ENCODE data around the gene TTC21A. TPM values are rescaled to one million over a fixed set of nuclear protein-coding genes. Genes with fewer than 3 reads are reported as not detected.

Gene TTC21A
- total RNA-seq, 1 experiment from 2014 or later, result 7.7 TPM

DNA sequence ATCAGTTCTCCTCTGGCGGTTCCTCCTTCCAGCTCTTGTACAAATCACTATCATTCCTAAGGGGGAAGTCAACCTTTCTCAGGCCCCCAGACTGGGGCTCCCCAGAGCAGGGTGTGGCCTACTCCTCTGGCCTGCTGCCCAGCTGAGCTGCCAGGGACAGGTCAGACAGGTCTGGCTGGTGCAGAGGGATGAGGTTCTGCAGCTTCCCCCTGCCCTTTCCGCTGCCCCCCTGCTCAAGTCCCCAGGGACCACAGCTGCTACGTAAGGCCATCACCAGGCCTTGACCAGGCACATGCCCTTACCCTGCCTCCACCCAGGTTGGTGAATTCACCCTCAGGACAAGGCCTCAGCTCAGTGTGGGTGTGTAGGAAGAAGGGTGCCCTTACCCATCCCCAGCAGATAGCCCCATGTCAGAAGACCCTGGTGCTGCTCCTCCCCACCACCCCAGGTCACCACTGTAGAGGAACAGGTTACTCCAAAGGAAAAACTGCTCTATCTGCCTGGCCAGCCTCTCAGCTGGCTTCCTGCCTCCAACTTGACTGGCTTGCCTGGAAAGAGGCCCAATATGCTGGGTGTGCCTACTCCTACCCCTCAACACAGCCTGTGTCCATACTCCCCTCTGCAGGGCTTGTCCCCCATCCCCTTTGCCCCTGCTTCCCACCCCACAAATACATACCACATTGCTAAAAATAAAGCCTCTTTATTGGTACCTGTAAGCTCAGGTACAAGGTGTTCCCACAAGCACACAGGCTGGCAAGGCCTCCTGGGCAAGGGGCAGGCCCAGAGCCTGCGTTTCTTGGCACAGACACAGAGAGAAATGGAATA lies 33.9 kb downstream of the TTC21A start:
- POLR2A ChIA-PET, result no interaction called here
- no peak for DNase-seq (ENCODE audit: low read depth, low spot score)
- Histone ChIP-seq H3K27ac (ENCODE audit: low read length) (no peak overlapping the region), H3K4me1 (ENCODE audit: control insufficient read depth, insufficient read depth, low read length) (peaks cover 2% of the 10 kb centered on the region; the same call in 1 of the 2 replicates), H3K36me3 (ENCODE audit: control insufficient read depth, insufficient read depth, low read length) (no peaks in the 10 kb centered on the region; the same call in 1 of the 2 replicates), H3K27me3 (ENCODE audit: control insufficient read depth, insufficient read depth, low read length) (no peaks in the 10 kb centered on the region), H3K9me3 (ENCODE audit: control insufficient read depth, insufficient read depth, low read depth, low read length) (no peaks in the 10 kb centered on the region), H3K4me3 (ENCODE audit: low read depth in 2 of 2, low read length in 2 of 2) (no peak overlapping the region)
- no peak for ATAC-seq
- BruUV-seq (replicated peaks), result no TSS peak
- CTCF ChIA-PET, result interaction anchor here (0.6 kb wide), 1 partner anchor 138 kb away, joined by 3 read pairs; the partner anchor contains the start of gene CX3CR1
- intact Hi-C loops (cut with micrococcal nuclease; ENCODE audit: unreplicated experiment), result no loop called here
- TF ChIP-seq TCF7L2 (IDR thresholded peaks at IDR 0.05; ENCODE audit: low read depth, low read length) (no peak), SIN3A (IDR thresholded peaks at IDR 0.05; ENCODE audit: borderline replicate concordance, insufficient read depth, low read depth, low read length) (no peak), POLR2AphosphoS5 (IDR thresholded peaks at IDR 0.05; ENCODE audit: low read depth, low read length) (no peak)
- TF ChIP-seq, protein P1, sequence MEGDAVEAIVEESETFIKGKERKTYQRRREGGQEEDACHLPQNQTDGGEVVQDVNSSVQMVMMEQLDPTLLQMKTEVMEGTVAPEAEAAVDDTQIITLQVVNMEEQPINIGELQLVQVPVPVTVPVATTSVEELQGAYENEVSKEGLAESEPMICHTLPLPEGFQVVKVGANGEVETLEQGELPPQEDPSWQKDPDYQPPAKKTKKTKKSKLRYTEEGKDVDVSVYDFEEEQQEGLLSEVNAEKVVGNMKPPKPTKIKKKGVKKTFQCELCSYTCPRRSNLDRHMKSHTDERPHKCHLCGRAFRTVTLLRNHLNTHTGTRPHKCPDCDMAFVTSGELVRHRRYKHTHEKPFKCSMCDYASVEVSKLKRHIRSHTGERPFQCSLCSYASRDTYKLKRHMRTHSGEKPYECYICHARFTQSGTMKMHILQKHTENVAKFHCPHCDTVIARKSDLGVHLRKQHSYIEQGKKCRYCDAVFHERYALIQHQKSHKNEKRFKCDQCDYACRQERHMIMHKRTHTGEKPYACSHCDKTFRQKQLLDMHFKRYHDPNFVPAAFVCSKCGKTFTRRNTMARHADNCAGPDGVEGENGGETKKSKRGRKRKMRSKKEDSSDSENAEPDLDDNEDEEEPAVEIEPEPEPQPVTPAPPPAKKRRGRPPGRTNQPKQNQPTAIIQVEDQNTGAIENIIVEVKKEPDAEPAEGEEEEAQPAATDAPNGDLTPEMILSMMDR (IDR thresholded peaks at IDR 0.05), result no peak
- TF ChIP-seq, protein P2, sequence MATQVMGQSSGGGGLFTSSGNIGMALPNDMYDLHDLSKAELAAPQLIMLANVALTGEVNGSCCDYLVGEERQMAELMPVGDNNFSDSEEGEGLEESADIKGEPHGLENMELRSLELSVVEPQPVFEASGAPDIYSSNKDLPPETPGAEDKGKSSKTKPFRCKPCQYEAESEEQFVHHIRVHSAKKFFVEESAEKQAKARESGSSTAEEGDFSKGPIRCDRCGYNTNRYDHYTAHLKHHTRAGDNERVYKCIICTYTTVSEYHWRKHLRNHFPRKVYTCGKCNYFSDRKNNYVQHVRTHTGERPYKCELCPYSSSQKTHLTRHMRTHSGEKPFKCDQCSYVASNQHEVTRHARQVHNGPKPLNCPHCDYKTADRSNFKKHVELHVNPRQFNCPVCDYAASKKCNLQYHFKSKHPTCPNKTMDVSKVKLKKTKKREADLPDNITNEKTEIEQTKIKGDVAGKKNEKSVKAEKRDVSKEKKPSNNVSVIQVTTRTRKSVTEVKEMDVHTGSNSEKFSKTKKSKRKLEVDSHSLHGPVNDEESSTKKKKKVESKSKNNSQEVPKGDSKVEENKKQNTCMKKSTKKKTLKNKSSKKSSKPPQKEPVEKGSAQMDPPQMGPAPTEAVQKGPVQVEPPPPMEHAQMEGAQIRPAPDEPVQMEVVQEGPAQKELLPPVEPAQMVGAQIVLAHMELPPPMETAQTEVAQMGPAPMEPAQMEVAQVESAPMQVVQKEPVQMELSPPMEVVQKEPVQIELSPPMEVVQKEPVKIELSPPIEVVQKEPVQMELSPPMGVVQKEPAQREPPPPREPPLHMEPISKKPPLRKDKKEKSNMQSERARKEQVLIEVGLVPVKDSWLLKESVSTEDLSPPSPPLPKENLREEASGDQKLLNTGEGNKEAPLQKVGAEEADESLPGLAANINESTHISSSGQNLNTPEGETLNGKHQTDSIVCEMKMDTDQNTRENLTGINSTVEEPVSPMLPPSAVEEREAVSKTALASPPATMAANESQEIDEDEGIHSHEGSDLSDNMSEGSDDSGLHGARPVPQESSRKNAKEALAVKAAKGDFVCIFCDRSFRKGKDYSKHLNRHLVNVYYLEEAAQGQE (IDR thresholded peaks at IDR 0.05; ENCODE audit: insufficient read depth in 1 of 2, low read depth in 2 of 2, low read length in 1 of 2), result no peak
- in situ Hi-C loops (cut with HindIII; ENCODE audit: low pct_unique_long_range_greater_than_20kb, low sequenced_read_pairs), result no loop called here

DNA sequence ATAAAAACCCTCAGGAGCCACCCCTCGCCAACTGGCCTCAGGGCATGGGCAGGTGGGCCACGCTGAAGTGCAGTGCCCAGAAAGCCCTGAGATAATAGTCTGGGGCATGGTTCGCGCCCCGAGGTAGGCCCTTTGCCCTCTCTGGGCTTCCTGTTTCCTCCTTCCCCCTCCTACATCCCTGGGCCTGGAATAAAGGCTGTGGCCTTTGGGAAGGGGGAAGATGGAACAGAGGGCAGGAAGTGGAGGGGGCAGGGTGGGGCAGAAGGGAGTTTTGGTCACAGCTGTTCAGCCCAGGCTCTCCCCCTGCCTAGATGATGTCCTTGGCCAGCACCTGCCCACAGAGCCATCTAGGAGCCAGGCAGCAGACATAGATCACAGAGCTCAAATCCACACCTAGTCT lies 34.6 kb downstream of the TTC21A start:
- no peak for DNase-seq (ENCODE audit: low read depth, low spot score)
- in situ Hi-C loops (cut with HindIII; ENCODE audit: low pct_unique_long_range_greater_than_20kb, low sequenced_read_pairs), result no loop called here
- no peak overlapping the region for H3K27ac ChIP-seq (ENCODE audit: low read length)
- BruUV-seq (replicated peaks), result no TSS peak
- no peak overlapping the region for H3K4me3 ChIP-seq (ENCODE audit: low read depth in 2 of 2, low read length in 2 of 2)
- ChIA-PET POLR2A (no interaction called here), CTCF (interaction anchor here (0.6 kb wide), 1 partner anchor 138 kb away, joined by 3 read pairs; the partner anchor contains the start of gene CX3CR1)
- no peak for TF ChIP-seq TCF7L2 (IDR thresholded peaks at IDR 0.05; ENCODE audit: low read depth, low read length)
- TF ChIP-seq, protein P1 (IDR thresholded peaks at IDR 0.05), result no peak
- no peak for TF ChIP-seq POLR2AphosphoS5 (IDR thresholded peaks at IDR 0.05; ENCODE audit: low read depth, low read length)
- no peak for TF ChIP-seq SIN3A (IDR thresholded peaks at IDR 0.05; ENCODE audit: borderline replicate concordance, insufficient read depth, low read depth, low read length)
- TF ChIP-seq, protein P2 (IDR thresholded peaks at IDR 0.05; ENCODE audit: insufficient read depth in 1 of 2, low read depth in 2 of 2, low read length in 1 of 2), result no peak
- H3K27me3 ChIP-seq (ENCODE audit: control insufficient read depth, insufficient read depth, low read length), result no peaks in the 10 kb centered on the region
- H3K36me3 ChIP-seq (ENCODE audit: control insufficient read depth, insufficient read depth, low read length), result no peaks in the 10 kb centered on the region; the same call in 1 of the 2 replicates
- peaks cover 6% of the 10 kb centered on the region for H3K4me1 ChIP-seq (ENCODE audit: control insufficient read depth, insufficient read depth, low read length)
- intact Hi-C loops (cut with micrococcal nuclease; ENCODE audit: unreplicated experiment), result no loop called here
- no peak for ATAC-seq
- no peaks in the 10 kb centered on the region for H3K9me3 ChIP-seq (ENCODE audit: control insufficient read depth, insufficient read depth, low read depth, low read length)

Data from Panc1 (cell line).